HG03066 (cell line): Measurements from ENCODE around the gene PRELID3B.
"Not testable (repeated sequence)": the region's sequence is repeated elsewhere in the genome, so short reads cannot be mapped to it uniquely, and the experiment has no call there.

Experiments used
- ATAC-seq: cut with Tn5 transposase; IDR thresholded peaks from one replicate; pipeline ENCODE4 v1.9.1; 2021; ENCODE audit warnings: low read depth; ENCODE audit not compliant: unreplicated experiment

The PRELID3B gene

DNA sequence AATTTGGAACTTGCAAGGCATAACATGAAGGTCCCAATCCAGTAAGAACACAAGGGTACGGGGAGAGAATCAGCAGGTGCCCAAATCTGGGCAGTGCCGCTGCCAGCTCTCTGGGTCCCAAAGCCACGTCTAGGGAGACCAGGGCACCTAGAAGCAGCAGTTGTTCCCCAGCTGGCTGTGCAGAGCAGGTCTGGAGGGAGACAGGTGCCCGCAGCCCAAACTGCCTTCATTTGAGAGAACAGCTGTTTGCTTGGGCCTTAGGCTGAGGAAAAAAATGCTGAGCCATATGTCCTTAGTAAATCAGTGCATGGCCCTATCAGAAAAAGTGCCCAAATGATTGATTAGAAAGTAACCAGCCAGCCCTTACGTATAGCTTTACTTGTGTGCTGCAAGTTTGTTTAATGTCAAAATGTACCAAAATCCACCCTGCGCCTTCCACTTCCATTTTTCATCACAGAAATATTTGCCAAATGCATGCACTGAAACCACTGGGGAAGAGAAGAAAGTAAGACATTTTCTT, 9.1 kb upstream of the PRELID3B start:
- ATAC-seq = no peak

DNA sequence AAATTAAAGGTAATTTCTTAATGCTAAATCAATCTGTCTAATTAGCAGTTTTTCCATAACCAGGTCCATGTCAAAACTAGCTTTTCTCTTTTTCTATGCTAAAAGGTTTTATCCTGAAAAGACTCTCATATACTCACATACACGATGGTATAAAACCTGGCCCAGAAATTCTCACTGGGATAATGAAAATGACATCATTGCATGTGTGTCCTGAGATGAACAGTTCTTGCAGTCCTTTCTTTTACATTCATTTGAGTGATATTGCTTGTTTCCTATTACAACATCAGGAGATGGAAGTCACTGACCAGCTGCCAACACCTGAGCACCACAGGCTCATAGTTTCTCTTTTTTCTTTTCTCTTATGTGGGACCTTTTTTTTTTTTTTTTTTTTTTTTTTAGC, 7.9 kb upstream of the PRELID3B start:
- no peak for ATAC-seq

DNA sequence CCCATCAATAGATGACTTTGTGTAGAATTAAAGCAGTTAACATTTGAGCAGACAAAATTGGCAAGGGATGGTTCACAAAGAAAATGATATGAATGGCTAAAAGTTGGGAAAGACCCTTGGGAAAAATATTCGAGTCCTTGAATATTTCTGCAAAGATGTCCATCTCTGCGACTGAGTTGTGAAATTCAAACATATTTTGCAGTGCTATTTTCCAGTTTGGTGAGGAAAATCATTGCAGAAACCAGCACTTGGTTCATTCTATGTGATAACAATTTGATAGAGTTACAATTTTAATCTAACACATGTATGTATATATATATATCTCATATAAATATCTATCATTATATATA, 6.1 kb upstream of the PRELID3B start:
- no peak for ATAC-seq

DNA sequence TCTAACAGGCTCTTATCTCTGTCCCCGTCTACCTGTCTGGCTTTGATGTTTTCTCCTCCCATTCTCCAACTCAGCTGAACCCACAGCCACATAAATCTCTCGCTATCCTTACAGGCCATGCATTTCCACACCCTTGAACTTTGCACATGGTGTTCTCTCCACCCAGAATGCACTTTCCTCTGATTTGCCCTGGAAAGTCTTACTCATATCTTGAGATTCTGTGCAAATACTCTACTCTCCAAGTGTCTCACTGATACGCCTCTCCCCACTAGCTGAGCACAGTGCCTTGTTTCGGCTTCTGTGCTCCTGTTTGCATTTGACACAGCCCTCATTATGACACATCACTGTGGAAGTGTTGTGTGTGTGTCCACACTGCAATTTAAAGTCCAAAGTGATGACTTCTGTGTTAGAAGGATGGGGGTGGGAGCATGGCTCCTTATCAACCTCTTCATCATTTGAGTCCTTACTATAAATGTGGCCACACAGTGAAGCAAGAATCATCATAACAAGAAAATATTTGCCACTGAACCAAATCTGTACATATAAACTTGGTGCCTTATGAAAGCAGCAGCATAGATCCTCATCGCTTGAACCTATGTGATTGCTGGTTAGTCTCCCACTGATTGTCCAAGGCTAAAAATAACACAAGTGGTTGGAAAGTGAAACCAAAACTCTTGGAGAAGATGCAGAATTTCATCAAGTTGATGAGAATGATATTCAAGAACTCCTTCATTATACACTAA, 5.5 kb upstream of the PRELID3B start:
- ATAC-seq = no peak

DNA sequence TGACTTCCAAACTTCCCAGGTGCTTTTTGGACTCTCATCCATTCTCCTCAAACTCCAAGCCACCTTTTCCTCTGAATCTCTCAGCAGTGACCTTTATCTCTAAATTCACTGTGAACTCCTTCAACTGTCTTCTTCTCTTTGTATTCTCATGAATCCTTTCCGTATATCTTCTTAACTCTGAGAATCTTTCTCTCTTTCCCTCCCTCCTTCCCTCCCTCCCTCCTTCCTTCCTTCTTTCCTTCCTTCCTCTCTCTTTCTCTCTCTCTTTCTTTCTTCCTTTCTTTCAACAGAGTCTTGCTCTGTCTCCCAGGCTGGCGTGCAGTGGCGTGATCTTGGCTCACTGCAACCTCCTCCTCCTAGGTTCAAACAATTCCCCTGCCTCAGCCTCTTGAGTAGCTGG, 4.3 kb upstream of the PRELID3B start:
- no peak for ATAC-seq

DNA sequence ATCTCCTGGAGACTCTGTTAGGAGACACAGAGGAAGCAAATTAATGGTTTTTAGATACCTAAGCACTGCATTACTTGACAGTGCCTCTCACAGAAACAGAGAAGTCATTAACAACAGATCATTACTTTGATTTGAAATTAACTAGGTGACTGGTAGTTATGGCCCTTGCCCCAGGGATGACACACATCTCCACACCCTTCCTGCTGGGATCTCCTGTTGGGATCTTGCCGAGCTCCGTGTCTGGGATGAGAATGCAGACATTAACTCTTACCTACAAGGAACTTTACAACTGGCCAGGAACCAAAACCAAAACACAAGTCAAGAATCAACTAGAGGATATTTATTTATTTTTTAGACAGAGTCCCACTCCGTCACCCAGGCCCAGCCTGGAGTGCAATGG, 2.2 kb upstream of the PRELID3B start:
- ATAC-seq = no peak

DNA sequence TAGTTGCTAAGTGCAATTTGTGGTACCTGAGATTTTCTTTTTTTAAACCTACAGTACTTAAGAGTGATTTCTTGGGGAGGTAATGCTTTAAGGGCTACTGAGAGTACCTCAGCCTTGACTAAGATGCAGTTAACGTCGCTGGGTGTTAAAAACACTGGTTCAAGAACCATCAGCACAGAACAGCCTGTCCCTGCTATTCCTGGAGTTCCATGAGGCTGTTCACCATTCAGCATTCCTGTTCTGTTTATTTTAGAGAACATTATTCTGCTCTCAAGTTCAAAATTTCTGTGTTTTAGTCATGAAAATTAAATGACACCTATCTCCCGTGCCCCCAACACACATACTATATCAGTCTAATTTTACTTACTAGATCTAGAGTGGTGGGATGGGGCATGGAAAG, 1.7 kb upstream of the PRELID3B start:
- no peak for ATAC-seq

DNA sequence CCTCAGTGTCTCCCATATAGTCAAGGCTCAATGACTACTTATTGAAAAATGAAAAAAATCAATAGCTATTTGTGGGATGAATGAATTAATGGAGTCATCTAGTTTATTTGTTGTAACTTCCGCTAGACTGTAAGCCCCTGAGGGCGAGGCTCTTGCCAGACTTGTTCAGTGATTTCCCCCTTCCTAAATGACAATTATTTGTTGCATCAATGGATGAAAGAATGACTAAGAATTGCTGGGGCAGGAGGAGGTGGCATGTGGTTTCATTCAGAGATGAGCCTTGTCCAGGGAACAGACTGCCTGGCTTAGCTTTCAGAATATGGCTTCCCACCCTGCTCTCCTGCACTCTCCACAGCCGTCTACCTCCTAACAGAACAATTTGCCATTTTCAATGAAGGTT, 1.1 kb upstream of the PRELID3B start:
- ATAC-seq = no peak

DNA sequence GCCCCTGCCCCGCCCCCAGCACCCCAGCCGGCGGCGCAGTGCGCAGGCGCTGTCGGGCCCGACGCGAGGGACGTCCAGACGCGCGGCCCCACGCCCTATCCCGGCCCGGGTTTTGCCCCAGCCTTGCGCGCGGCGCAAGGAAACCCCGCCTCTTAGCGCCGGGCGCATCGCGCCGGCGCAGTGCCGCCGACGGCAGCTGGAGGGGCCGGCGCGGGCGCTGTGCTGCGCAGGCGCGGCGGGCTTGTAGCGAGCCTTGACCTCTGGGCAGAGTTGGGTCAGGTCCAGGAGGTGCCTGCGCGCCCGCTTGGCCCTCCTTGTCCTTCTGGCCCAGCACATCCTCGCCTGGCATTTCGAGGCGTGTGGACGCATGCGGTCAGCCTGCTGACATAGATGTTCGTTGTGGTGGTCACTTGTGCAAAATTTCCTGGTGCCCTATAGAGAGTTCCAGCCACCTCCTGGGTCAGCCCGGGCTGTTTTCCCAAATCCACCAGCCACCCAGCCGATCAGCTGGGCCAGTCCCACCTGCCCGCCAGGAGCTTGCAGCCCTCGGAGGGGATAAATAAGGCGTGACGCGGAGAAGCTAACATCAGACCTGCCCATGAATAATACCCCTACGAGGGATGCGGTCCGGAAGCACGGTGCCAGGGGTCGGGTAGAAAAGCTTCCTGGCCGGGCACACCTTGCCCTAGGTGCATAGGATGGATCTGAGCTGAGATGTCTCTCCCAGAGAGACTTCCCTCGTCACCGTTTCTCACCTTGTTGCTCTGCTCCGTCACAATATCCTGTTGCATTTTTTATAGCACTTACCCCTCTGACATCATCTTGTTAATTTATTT, 428 bp upstream of the PRELID3B start:
- ATAC-seq = peak; percentile 86

DNA sequence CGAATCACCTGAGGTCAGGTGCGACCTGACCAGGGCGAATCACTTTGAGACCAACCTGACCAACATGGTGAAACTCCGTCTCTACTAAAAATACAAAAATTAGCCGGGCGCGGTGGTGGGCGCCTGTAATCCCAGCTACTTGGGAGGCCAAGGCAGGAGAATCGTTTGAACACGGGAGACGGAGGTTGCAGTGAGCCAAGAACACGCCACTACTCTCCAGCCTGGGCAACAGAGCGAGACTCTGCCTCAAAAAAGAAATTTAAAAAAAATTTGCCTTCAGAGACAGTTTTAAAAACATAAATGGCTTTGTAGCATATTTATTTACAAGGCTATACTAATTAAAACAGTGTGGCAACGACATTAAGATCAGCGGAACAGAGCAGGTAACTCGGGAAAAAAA, 1.1 kb downstream of the PRELID3B start:
- ATAC-seq = not testable (repeated sequence)

DNA sequence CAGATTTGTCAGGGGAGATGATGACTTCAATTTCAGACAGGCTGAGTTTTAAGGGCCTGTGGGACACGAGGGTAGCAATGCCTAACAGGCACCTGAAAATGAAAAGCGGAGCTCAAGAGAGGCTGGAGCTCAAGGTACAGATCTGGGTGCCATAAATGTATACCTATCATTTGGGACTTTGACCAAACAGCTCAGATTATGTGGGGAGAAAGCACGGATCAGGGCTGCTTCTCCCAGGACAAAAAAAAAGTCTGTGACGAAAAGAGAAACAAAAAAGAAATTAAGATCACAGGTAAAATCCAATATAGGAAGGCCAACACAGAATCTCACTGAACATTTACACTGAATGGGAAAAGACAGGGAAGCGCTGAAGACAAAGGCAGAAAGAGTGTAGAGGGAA, 1.9 kb downstream of the PRELID3B start:
- no peak for ATAC-seq

DNA sequence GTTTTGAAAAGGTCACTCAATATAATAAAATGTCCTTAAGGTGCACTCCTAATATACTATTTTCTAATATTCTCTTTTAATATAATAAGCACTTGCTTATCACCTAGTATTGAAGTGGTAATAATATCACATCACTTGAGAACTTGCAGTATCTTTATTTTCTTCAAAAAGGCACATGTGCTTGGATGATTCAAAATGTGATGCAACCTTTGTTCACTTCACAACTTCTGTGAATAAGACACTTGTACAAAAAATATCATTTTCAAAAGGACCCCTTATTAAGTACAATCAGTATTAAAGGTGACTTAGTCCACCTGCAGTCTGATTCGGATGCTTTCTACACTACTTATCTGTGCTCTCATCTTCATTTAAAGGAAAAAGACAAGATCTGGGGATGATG, 3.4 kb downstream of the PRELID3B start:
- no peak for ATAC-seq

DNA sequence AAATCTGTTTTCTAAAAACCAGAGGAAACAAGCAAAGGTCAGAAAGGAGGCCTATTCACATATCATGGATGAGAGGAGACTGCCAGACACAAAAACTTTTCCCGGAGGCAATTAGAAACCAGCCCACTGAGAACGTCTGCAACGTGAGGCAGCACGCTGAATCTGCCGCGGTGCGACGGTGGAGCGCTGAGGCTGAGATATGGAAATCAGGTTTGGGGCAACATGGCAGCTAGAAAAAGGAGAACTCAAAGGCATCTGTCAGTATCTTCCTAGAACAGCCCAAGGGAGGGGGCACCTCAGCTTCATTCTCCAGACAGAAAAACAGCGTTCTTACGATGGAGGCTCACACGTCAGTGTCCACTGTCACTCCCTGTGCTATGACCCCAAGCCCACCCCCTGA, 5.2 kb downstream of the PRELID3B start:
- ATAC-seq = no peak

DNA sequence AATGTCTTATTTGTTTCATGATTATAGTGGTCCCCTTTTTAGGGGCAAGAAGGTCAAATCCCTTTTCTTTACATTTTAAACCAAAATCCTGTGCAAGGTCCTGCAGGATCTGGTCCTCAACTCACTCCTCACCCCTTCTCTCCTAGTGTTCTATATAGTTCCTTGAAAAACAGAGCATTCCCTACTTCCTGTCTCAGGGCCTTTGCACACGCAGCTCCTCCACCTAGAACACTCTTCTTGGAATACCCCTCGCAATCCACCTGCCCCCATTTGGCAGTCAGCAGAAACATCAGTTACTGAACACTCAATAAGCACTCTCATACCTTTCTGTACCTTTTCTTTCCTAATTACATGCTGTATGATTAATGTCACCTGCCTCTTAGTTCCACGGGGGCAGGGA, 7.2 kb downstream of the PRELID3B start:
- no peak for ATAC-seq

DNA sequence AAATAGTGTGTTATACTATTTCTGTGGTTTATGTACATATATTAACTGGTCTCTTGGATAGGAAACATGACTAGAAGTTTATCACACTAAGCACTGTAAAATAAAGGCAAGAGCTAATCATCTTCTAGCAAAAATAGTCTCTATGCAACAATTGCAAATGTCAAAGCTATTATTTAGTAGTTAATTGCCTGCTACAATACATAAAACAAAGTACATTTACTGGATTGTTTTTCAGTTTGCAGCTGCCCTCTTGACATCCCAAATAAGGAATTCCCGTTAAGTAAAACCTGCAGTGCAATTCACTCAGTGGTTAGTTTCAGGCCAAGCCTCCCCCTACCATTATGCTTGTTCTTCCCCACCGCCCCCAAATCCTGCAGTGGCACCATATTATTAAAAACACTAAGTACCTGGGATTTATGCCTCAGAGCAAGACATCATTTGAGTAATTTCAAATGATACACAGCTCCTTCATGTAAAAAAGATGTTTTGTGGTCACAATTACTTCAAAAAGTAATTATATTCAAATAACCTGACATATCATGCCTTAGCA, 8.9 kb downstream of the PRELID3B start:
- ATAC-seq = no peak

DNA sequence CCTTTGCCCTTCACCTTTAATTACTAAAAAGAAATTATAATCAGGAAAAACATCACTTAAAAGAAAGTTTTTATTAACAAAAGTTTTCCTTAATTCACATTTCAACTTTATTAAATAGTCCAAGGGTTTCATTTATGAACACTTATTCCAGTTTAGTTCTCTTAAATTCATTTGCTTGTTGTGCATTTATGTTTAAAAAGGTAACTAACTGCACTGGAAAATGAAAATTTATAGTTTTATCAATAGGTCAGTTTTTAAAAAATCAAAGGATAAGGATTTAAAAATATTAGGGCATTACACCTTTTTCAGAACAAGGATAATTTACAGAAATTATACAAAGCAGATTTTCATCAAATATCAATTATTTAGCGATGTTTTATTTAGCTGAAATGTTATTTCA, 9.5 kb downstream of the PRELID3B start:
- no peak for ATAC-seq

DNA sequence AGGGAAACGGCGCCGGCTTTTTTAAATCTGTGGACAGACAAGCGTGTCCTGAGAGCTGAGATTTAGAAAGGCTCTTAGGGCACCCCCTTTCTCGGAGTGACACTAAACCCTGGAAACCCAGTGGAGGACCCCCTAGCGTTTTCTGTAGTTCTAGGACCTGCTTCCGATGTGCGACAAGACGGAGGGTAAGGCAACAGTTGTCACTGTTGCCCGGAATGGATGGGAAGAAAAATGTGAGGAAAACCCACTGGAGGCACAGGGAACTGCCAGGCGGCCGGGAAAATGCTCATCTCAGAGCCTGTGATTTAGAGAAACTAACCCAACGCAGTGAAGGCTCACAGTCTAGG, 9.9 kb downstream of the PRELID3B start:
- ATAC-seq = no peak

DNA sequence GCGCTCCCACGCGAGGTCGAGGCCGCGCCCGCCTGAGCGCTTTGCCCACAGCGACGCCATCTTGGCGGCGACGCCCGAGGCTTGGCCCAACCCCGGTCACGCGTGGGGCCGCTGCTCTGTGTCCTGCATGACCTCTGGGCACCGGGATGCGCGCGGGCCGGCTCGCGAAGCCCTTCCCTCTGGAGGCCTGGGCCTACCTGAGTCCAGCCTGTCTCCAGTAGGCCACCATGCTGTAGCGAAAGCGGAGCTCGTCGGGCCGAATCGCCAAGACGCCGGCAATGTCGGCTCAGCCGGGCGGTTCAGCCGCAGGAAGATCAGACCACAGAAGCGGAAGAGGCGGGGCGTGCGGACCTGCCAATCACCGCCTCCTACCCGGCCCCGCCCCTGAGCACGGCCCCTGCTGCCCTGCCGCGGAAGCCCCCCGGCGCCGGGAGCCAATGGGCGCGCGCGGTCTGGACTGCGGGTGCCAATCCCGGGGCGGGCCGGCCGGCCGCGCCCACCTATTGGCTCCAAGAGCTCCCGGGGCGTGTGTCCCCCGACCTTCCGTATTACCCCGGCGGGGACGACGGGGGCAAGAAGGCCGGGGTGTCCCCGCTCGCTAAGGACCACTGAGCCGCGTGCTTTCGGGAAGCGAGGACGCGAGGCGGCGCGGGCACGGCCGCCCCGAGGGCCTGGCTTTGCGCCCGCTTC, 10.4 kb downstream of the PRELID3B start, which contains the start of gene ATP5F1E:
Gene ATP5F1E (minus strand): TSS at position 313 of the 690 bp plus-strand sequence. CDS start 84 bp downstream, at position 229.
- peak; percentile 89 for ATAC-seq

DNA sequence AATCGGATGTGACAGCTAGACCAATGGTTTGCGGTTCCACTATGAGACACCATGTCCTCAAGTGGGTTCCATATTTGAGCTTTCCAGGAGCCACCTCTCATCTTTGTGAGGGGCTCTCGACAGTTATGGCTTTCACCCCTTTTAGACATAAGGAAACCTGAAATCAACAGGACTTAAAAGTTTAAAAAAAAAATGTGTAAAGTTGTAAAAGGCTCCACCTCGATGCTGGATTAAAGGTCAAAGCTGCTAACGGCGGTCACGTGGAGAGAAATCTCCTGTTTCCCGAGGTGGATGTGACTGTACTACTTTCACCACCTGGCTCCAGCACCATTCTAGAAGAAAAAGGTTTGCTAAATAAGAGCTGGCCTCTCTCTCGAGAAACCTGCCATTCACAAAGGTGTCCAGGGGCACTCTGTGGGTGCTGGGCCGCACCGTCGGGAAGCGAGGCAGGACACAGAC, 11.0 kb downstream of the PRELID3B start:
- ATAC-seq = no peak

DNA sequence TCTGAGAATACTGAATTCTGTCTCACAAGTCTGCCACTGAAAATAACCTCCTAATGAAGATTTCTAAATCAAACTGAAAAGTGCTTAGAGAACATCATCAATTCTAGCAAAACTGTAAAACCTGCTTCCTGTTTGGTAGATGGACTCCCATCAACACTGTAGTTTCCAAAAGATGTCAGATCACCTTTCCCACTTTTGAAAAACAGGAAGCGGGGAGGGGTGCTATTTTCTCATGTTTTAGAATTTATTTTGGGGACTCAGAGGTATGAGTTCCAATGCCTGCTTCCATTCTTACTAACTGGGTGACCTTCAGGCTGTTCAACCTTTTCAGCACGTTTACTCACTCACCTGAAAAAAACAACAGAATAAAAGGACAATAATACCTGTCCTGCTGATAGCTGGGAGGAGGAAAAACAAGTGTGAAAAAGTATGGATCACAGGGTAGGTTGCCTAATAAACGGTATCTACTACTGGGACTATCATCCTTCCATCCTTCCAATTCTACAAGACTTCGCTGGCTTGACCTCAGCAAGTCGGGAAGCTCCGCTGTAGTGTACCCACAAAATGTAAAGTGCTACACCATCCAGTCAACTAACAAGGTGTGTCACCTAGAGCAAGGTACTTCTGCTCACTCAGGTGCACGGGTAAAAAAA, 11.5 kb downstream of the PRELID3B start:
- ATAC-seq = no peak
